Lower lobe of right lung (tissue), 2 donors: ENCODE data around the gene HAUS6. TPM values are rescaled to one million over a fixed set of nuclear protein-coding genes. Genes with fewer than 3 reads are reported as not detected.

Experiments used
- ATAC-seq, 2 donors: fragments of 200-7000 bp; cut with Tn5 transposase; one replicate each; pipeline ENCODE4 v1.9.1; 2020 to 2022; ENCODE audit warnings: mild to moderate bottlenecking in 2 of 2, moderate library complexity in 2 of 2
- DNase-seq: peaks from one replicate; pipeline ENCODE4 v3.0.0-alpha.2; 2020
- H3K27ac ChIP-seq: fragments of 200-600 bp; one replicate; pipeline ENCODE4 v1.8.0; 2022
- H3K27me3 ChIP-seq: fragments of 200-600 bp; one replicate; pipeline ENCODE4 v1.8.0; 2022; ENCODE audit warnings: low read depth
- H3K36me3 ChIP-seq: fragments of 200-600 bp; one replicate; pipeline ENCODE4 v1.8.0; 2022; ENCODE audit warnings: mild to moderate bottlenecking
- H3K4me1 ChIP-seq: fragments of 200-600 bp; one replicate; pipeline ENCODE4 v1.8.0; 2022
- H3K4me3 ChIP-seq: fragments of 200-600 bp; one replicate; pipeline ENCODE4 v1.8.0; 2022; ENCODE audit warnings: mild to moderate bottlenecking
- H3K9me3 ChIP-seq: fragments of 200-600 bp; one replicate; pipeline ENCODE4 v1.8.0; 2022
- CTCF ChIP-seq: fragments of 200-600 bp; IDR thresholded peaks from one replicate; pipeline ENCODE4 v1.8.0; 2022; ENCODE audit warnings: antibody characterized with exemption, mild to moderate bottlenecking
- intact Hi-C: fragments of 100-400 bp; cut with DNase I; formaldehyde crosslinking; loops from one replicate; pipeline ENCODE4 v1.11.0; 2022
- total RNA-seq: library from RNA; stranded (reverse); fragmentation: NEBNext Ultra II Directional; extraction: Animal tissue kit (Norgen Biotek cat#: 25700); gene quantifications from one replicate; pipeline ENCODE4 v1.2.1, GENCODE V29; 2021
- donor health status: DM: no; HTN: yes; CAD: no; lungs with severe emphysema.

The HAUS6 gene
- total RNA-seq, 1 donor from 2014 or later: 7.5 TPM

GRCh38 chr9:19133549-19134345, 31.0 kb upstream of the HAUS6 start:
- H3K27ac ChIP-seq: no peak overlapping the region
- intact Hi-C loops: no loop called here
- TF ChIP-seq CTCF: no peak
- DNase-seq (no peak), ATAC-seq (no peak)
- no peaks in the 10 kb centered on the region for H3K9me3 ChIP-seq
- H3K27me3 ChIP-seq: no peaks in the 10 kb centered on the region
- no peaks in the 10 kb centered on the region for H3K36me3 ChIP-seq
- H3K4me3 ChIP-seq: no peak overlapping the region
- peaks cover 12% of the 10 kb centered on the region for H3K4me1 ChIP-seq

- DNase-seq: no peak
- H3K9me3 ChIP-seq: no peaks in the 10 kb centered on the region
- H3K27me3 ChIP-seq: no peaks in the 10 kb centered on the region
- TF ChIP-seq CTCF: no peak
- intact Hi-C loops: no loop called here
- H3K4me3 ChIP-seq: no peak overlapping the region
- H3K27ac ChIP-seq: no peak overlapping the region
- H3K36me3 ChIP-seq: peaks cover 5% of the 10 kb centered on the region
- peaks cover 18% of the 10 kb centered on the region for H3K4me1 ChIP-seq
- no peak for ATAC-seq
These were observed 27.7 kb upstream of the HAUS6 start for GRCh38 chr9:19130436-19130835.

- TF ChIP-seq CTCF: no peak
- Histone ChIP-seq H3K4me1 (peaks cover 39% of the 10 kb centered on the region), H3K4me3 (peak overlapping the region; percentile 88), H3K27me3 (no peaks in the 10 kb centered on the region), H3K27ac (peak overlapping the region; percentile 95), H3K9me3 (no peaks in the 10 kb centered on the region), H3K36me3 (peaks cover 30% of the 10 kb centered on the region)
- intact Hi-C loops: no loop called here
- ATAC-seq (peak; percentile 49 to 50), DNase-seq (peak; percentile 66)
These were observed 25.3 kb upstream of the HAUS6 start for GRCh38 chr9:19127871-19128500.

DNA sequence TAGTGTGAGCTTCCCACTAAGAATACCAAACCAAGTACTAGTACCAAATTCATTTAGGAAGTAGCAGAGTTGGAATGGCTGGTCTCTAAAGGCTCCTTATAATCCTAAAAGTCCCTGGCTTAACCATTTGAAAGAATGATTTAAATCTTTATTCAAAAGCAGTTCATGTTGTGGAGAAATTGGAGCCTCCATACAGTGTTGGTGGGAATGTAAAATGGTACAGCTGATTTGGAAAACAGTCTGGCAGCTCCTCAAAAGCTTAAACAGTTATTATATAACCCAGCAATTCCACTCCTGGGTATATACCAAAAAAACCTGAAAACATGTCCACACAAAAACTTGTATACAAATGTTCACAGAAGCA, 21.7 kb upstream of the HAUS6 start:
- no peak for TF ChIP-seq CTCF
- ATAC-seq (no peak), DNase-seq (no peak)
- Histone ChIP-seq H3K9me3 (no peaks in the 10 kb centered on the region), H3K4me3 (peak overlapping the region; percentile 88), H3K4me1 (peaks cover 44% of the 10 kb centered on the region), H3K27me3 (no peaks in the 10 kb centered on the region), H3K36me3 (peaks cover 66% of the 10 kb centered on the region), H3K27ac (peak overlapping the region; percentile 33)
- intact Hi-C loops: no loop called here

DNA sequence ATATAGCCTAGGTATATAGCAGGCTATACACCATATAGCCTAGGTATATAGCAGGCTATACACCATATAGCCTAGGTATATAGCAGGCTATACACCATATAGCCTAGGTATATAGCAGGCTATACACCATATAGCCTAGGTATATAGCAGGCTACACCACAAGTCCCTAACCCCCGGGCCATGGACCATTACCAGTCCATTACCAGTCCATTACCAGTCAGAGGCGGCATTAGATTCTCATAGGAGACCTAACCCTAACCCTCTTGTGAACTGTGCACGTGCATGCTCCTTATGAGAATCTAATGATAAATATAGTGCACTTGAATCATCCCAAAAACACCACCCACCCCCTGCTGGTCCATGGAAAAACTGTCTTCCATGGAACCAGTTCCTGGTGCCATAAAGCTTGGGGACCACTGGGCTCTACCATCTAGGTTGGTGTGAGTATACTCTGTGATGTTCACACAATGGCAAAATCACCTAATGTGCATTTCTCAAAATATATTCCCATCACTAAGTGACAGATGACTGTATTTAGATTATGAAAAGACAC, 19.9 kb upstream of the HAUS6 start:
- Histone ChIP-seq H3K27me3 (no peaks in the 10 kb centered on the region), H3K4me3 (no peak overlapping the region), H3K27ac (no peak overlapping the region), H3K36me3 (peaks cover 84% of the 10 kb centered on the region), H3K9me3 (no peaks in the 10 kb centered on the region), H3K4me1 (peaks cover 44% of the 10 kb centered on the region)
- intact Hi-C loops: no loop called here
- DNase-seq (no peak), ATAC-seq (no peak)
- no peak for TF ChIP-seq CTCF
